Measurements from ENCODE around the gene HAUS1. TPM values are rescaled to one million over a fixed set of nuclear protein-coding genes. Genes with fewer than 3 reads are reported as not detected.

The HAUS1 gene
- total and polyA plus RNA-seq, 2 experiments from 2014 or later = 163 to 216 TPM

- no peak overlapping the region for H2AFZ ChIP-seq
- no peak overlapping the region for H3K27ac ChIP-seq (ENCODE audit: low read depth)
- DNase-seq (ENCODE audit: low spot score) (no peak), ATAC-seq (no peak)
- Mint-ChIP-seq H3K9me3 (no peaks in the 10 kb centered on the region), H3K4me1 (no peaks in the 10 kb centered on the region), H3K27ac (0 out of 2 replicates have a peak overlapping the region, but pooled peaks have one; percentile 31), H3K36me3 (ENCODE audit: low read depth) (peaks cover 77% of the 10 kb centered on the region), H3K27me3 (ENCODE audit: insufficient read depth, low read depth, poor library complexity) (no peaks in the 10 kb centered on the region), H3K4me3 (no peak overlapping the region)
- no peaks in the 10 kb centered on the region for H3K4me1 ChIP-seq (ENCODE audit: insufficient read depth)
- no peak for TF ChIP-seq JUNB (IDR thresholded peaks at IDR 0.05; ENCODE audit: unreplicated experiment)
- TF ChIP-seq CREB1 (CRISPR knock-in tag; IDR thresholded peaks at IDR 0.05; ENCODE audit: low read depth) = no peak
- TF ChIP-seq ZNF462 (CRISPR knock-in tag; IDR thresholded peaks at IDR 0.05) = no peak
- TF ChIP-seq POLR2AphosphoS5 (IDR thresholded peaks at IDR 0.05; ENCODE audit: low read depth) = no peak
- TF ChIP-seq REST (IDR thresholded peaks at IDR 0.05; ENCODE audit: unreplicated experiment) = no peak
- TF ChIP-seq CTCF (conservative IDR thresholded peaks at IDR 0.05; ENCODE audit: low read depth in 2 of 2) = no peak
- no peak for TF ChIP-seq ZNF114 (CRISPR knock-in tag; IDR thresholded peaks at IDR 0.05)
- no peak for TF ChIP-seq STAT1 (IDR thresholded peaks at IDR 0.05; ENCODE audit: unreplicated experiment)
- TF ChIP-seq EZH2phosphoT487 (IDR thresholded peaks at IDR 0.05; ENCODE audit: unreplicated experiment) = no peak
- no peak for TF ChIP-seq NANOG (IDR thresholded peaks at IDR 0.05; ENCODE audit: borderline replicate concordance)
- TF ChIP-seq ZNF331 (CRISPR knock-in tag; IDR thresholded peaks at IDR 0.05; ENCODE audit: low read depth) = no peak
- no peak for TF ChIP-seq ETS1 (IDR thresholded peaks at IDR 0.05)
- no peak for TF ChIP-seq EZH2 (IDR thresholded peaks at IDR 0.05; ENCODE audit: low read depth, unreplicated experiment)
- H4K20me1 ChIP-seq (replicated peaks; ENCODE audit: insufficient read depth) = peaks cover 16% of the 10 kb centered on the region
- no peaks in the 10 kb centered on the region for H3F3A ChIP-seq (replicated peaks; ENCODE audit: low read depth)
- peaks cover 47% of the 10 kb centered on the region for H3K79me2 ChIP-seq (replicated peaks; ENCODE audit: insufficient read depth)
- H3K4me3 ChIP-seq = no peak overlapping the region
- no peaks in the 10 kb centered on the region for H3K9me2 ChIP-seq (ENCODE audit: insufficient read depth)
- peaks cover 32% of the 10 kb centered on the region for H3K36me3 ChIP-seq (ENCODE audit: insufficient read depth)
- no peaks in the 10 kb centered on the region for H3K27me3 ChIP-seq (ENCODE audit: insufficient read depth)
- H3K4me2 ChIP-seq = no peak overlapping the region
Measured at GRCh38 chr18:46110406-46110805, 6.2 kb downstream of the HAUS1 start.

All from GM23338 (cell line).